HG03025 (cell line): Measurements from ENCODE around the gene TOP3B.

Source experiments
- ATAC-seq: cut with Tn5 transposase; IDR thresholded peaks from one replicate; pipeline ENCODE4 v1.9.1; 2021; ENCODE audit warnings: mild to moderate bottlenecking, moderate library complexity; ENCODE audit not compliant: unreplicated experiment, low FRiP score

TOP3B gene

GRCh38 chr22:21985214-21985613, 2.6 kb upstream of the TOP3B start:
- no peak for ATAC-seq

- ATAC-seq = no peak
Measured at GRCh38 chr22:21984793-21985192, 2.2 kb upstream of the TOP3B start.

- ATAC-seq = no peak
Measured at GRCh38 chr22:21981874-21982273, 713 bp downstream of the TOP3B start.

GRCh38 chr22:21980547-21980946, 2.0 kb downstream of the TOP3B start:
- ATAC-seq = no peak

- ATAC-seq = no peak
Measured at GRCh38 chr22:21978564-21979386, 3.8 kb downstream of the TOP3B start.

GRCh38 chr22:21977814-21978213, 4.8 kb downstream of the TOP3B start:
- no peak for ATAC-seq

- no peak for ATAC-seq
Measured at GRCh38 chr22:21975854-21976345, 6.7 kb downstream of the TOP3B start.

- no peak for ATAC-seq
Measured at GRCh38 chr22:21975273-21975672, 7.3 kb downstream of the TOP3B start.

- ATAC-seq = no peak
Measured at GRCh38 chr22:21974058-21974649, 8.4 kb downstream of the TOP3B start.

- ATAC-seq = no peak
Measured at GRCh38 chr22:21972806-21973205, 9.8 kb downstream of the TOP3B start.

- no peak for ATAC-seq
Measured at GRCh38 chr22:21972293-21972779, 10.3 kb downstream of the TOP3B start.

GRCh38 chr22:21971858-21972275, 10.7 kb downstream of the TOP3B start:
- ATAC-seq = no peak

GRCh38 chr22:21970800-21971617, 11.6 kb downstream of the TOP3B start:
- ATAC-seq = no peak

GRCh38 chr22:21970037-21970799, 12.4 kb downstream of the TOP3B start:
- no peak for ATAC-seq

GRCh38 chr22:21968452-21969129, 14.0 kb downstream of the TOP3B start:
- no peak for ATAC-seq

- no peak for ATAC-seq
Measured at GRCh38 chr22:21967693-21968271, 14.8 kb downstream of the TOP3B start.

GRCh38 chr22:21966643-21967516, 15.7 kb downstream of the TOP3B start:
- ATAC-seq = no peak

GRCh38 chr22:21965762-21966288, 16.8 kb downstream of the TOP3B start:
- ATAC-seq = no peak
